ENCODE results near the gene SLC10A1.

DNA sequence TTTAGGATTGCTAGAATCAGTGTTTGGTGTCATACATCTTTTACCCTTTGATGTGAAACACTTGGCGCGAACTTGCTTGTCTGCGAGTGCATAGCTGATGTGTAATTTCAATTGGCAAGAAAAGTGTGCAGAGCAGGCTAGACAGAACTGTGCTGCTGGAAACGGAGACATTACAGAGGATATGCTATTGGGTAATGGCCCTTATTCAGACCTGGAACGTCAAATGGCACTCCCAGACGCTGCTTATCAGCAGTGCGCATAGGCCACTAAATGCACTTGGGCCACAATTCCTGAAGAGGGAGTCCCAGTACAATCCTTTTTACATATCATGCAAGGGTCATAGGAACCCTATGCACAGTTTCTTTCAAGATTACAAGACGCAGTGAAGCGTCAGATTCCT is 15.7 kb upstream of the SLC10A1 start:
- TF ChIP-seq TAF1 (conservative IDR thresholded peaks at IDR 0.05), result no peak
- TF ChIP-seq, protein P1, sequence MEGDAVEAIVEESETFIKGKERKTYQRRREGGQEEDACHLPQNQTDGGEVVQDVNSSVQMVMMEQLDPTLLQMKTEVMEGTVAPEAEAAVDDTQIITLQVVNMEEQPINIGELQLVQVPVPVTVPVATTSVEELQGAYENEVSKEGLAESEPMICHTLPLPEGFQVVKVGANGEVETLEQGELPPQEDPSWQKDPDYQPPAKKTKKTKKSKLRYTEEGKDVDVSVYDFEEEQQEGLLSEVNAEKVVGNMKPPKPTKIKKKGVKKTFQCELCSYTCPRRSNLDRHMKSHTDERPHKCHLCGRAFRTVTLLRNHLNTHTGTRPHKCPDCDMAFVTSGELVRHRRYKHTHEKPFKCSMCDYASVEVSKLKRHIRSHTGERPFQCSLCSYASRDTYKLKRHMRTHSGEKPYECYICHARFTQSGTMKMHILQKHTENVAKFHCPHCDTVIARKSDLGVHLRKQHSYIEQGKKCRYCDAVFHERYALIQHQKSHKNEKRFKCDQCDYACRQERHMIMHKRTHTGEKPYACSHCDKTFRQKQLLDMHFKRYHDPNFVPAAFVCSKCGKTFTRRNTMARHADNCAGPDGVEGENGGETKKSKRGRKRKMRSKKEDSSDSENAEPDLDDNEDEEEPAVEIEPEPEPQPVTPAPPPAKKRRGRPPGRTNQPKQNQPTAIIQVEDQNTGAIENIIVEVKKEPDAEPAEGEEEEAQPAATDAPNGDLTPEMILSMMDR (IDR thresholded peaks at IDR 0.05; ENCODE audit: low read depth, low read length, missing input control), result no peak
- TF ChIP-seq RAD21 (IDR thresholded peaks at IDR 0.05), result peak; percentile 28 to 59
- TF ChIP-seq, protein P2, sequence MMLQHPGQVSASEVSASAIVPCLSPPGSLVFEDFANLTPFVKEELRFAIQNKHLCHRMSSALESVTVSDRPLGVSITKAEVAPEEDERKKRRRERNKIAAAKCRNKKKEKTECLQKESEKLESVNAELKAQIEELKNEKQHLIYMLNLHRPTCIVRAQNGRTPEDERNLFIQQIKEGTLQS (IDR thresholded peaks at IDR 0.05), result no peak
- TF ChIP-seq, protein P3, sequence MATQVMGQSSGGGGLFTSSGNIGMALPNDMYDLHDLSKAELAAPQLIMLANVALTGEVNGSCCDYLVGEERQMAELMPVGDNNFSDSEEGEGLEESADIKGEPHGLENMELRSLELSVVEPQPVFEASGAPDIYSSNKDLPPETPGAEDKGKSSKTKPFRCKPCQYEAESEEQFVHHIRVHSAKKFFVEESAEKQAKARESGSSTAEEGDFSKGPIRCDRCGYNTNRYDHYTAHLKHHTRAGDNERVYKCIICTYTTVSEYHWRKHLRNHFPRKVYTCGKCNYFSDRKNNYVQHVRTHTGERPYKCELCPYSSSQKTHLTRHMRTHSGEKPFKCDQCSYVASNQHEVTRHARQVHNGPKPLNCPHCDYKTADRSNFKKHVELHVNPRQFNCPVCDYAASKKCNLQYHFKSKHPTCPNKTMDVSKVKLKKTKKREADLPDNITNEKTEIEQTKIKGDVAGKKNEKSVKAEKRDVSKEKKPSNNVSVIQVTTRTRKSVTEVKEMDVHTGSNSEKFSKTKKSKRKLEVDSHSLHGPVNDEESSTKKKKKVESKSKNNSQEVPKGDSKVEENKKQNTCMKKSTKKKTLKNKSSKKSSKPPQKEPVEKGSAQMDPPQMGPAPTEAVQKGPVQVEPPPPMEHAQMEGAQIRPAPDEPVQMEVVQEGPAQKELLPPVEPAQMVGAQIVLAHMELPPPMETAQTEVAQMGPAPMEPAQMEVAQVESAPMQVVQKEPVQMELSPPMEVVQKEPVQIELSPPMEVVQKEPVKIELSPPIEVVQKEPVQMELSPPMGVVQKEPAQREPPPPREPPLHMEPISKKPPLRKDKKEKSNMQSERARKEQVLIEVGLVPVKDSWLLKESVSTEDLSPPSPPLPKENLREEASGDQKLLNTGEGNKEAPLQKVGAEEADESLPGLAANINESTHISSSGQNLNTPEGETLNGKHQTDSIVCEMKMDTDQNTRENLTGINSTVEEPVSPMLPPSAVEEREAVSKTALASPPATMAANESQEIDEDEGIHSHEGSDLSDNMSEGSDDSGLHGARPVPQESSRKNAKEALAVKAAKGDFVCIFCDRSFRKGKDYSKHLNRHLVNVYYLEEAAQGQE (IDR thresholded peaks at IDR 0.05), result no peak
- no peak for TF ChIP-seq JUND (IDR thresholded peaks at IDR 0.05)
- no peak for TF ChIP-seq FOXA1 (IDR thresholded peaks at IDR 0.05)
- no peak for TF ChIP-seq HNF4A (conservative IDR thresholded peaks at IDR 0.05)
